ENCODE results near the gene AMZ1. TPM values are rescaled to one million over a fixed set of nuclear protein-coding genes. Genes with fewer than 3 reads are reported as not detected.

AMZ1 gene
- 0.53 and 1.8 TPM in 2 replicates for total RNA-seq (2014; rRNA removed; shearing (Covaris generic))
- 0.77 and 1.1 TPM in 2 replicates for polyA plus RNA-seq (2015; cell fraction: cytosol; rRNA removed)
- 3.8 and 4.5 TPM in 2 replicates for polyA plus RNA-seq (2015; cell fraction: nucleus; rRNA removed)

- no peak for DNase-seq (ENCODE audit: low read depth, low spot score)
- in situ Hi-C loops (cut with HindIII; ENCODE audit: low pct_unique_long_range_greater_than_20kb, low sequenced_read_pairs), result no loop called here
Observed at GRCh38 chr7:2687881-2688318, at the start of gene AMZ1. Gene AMZ1, plus strand, starts transcription at chr7:2688202. Its CDS starts 12,250 bp downstream, at chr7:2700452.

- in situ Hi-C loops (cut with HindIII; ENCODE audit: low pct_unique_long_range_greater_than_20kb, low sequenced_read_pairs), result no loop called here
- peak; percentile 25 for DNase-seq (ENCODE audit: low read depth, low spot score)
Observed at GRCh38 chr7:2638224-2638991, 49.6 kb upstream of the AMZ1 start.

GRCh38 chr7:2639181-2639681, 48.8 kb upstream of the AMZ1 start:
- in situ Hi-C loops (cut with HindIII; ENCODE audit: low pct_unique_long_range_greater_than_20kb, low sequenced_read_pairs), result no loop called here
- peak; percentile 15 for DNase-seq (ENCODE audit: low read depth, low spot score)

- DNase-seq (ENCODE audit: low read depth, low spot score), result peak; percentile 17
- in situ Hi-C loops (cut with HindIII; ENCODE audit: low pct_unique_long_range_greater_than_20kb, low sequenced_read_pairs), result no loop called here
Observed at GRCh38 chr7:2639695-2640481, 48.1 kb upstream of the AMZ1 start.

GRCh38 chr7:2640482-2640830, 47.5 kb upstream of the AMZ1 start:
- peak; percentile 28 for DNase-seq (ENCODE audit: low read depth, low spot score)
- in situ Hi-C loops (cut with HindIII; ENCODE audit: low pct_unique_long_range_greater_than_20kb, low sequenced_read_pairs), result no loop called here

GRCh38 chr7:2640846-2641316, 47.1 kb upstream of the AMZ1 start:
- in situ Hi-C loops (cut with HindIII; ENCODE audit: low pct_unique_long_range_greater_than_20kb, low sequenced_read_pairs), result no loop called here
- peak; percentile 24 for DNase-seq (ENCODE audit: low read depth, low spot score)

- peak; percentile 81 for DNase-seq (ENCODE audit: low read depth, low spot score)
- in situ Hi-C loops (cut with HindIII; ENCODE audit: low pct_unique_long_range_greater_than_20kb, low sequenced_read_pairs), result no loop called here
Observed at GRCh38 chr7:2641406-2642393, 46.3 kb upstream of the AMZ1 start.

- in situ Hi-C loops (cut with HindIII; ENCODE audit: low pct_unique_long_range_greater_than_20kb, low sequenced_read_pairs), result no loop called here
- peak; percentile 81 for DNase-seq (ENCODE audit: low read depth, low spot score)
Observed at GRCh38 chr7:2643386-2644219, 44.4 kb upstream of the AMZ1 start.

- in situ Hi-C loops (cut with HindIII; ENCODE audit: low pct_unique_long_range_greater_than_20kb, low sequenced_read_pairs), result no loop called here
- DNase-seq (ENCODE audit: low read depth, low spot score), result peak; percentile 36
Observed at GRCh38 chr7:2644220-2644561, 43.8 kb upstream of the AMZ1 start.

- peak; percentile 39 for DNase-seq (ENCODE audit: low read depth, low spot score)
Observed at GRCh38 chr7:2644562-2645273, 43.3 kb upstream of the AMZ1 start.

GRCh38 chr7:2645274-2645868, 42.6 kb upstream of the AMZ1 start:
- in situ Hi-C loops (cut with HindIII; ENCODE audit: low pct_unique_long_range_greater_than_20kb, low sequenced_read_pairs), result no loop called here
- DNase-seq (ENCODE audit: low read depth, low spot score), result peak; percentile 52

More at GRCh38 chr7:2644562-2645273, 43.3 kb upstream of the AMZ1 start:
- in situ Hi-C loops (cut with HindIII; ENCODE audit: low pct_unique_long_range_greater_than_20kb, low sequenced_read_pairs), result no loop called here

- peak; percentile 14 for DNase-seq (ENCODE audit: low read depth, low spot score)
- in situ Hi-C loops (cut with HindIII; ENCODE audit: low pct_unique_long_range_greater_than_20kb, low sequenced_read_pairs), result no loop called here
Observed at GRCh38 chr7:2646336-2646679, 41.7 kb upstream of the AMZ1 start.

GRCh38 chr7:2646680-2647571, 41.1 kb upstream of the AMZ1 start:
- peak; percentile 60 for DNase-seq (ENCODE audit: low read depth, low spot score)
- in situ Hi-C loops (cut with HindIII; ENCODE audit: low pct_unique_long_range_greater_than_20kb, low sequenced_read_pairs), result no loop called here

- no peak for DNase-seq (ENCODE audit: low read depth, low spot score)
- in situ Hi-C loops (cut with HindIII; ENCODE audit: low pct_unique_long_range_greater_than_20kb, low sequenced_read_pairs), result no loop called here
Observed at GRCh38 chr7:2647594-2648172, 40.3 kb upstream of the AMZ1 start.
